ENCODE data around the gene FRMD4B. TPM values are rescaled to one million over a fixed set of nuclear protein-coding genes. Genes with fewer than 3 reads are reported as not detected.
A peak's percentile ranks its signal among the peaks of the same experiment; 100 is the strongest.

FRMD4B gene
- total RNA-seq, 2 donors from 2014 or later = 2.1 to 2.2 TPM

GRCh38 chr3:69304396-69304795 lies 81.5 kb downstream of the FRMD4B start:
- Mint-ChIP-seq H3K36me3 (ENCODE audit: low read depth) (no peaks in the 10 kb centered on the region), H3K4me1 (peaks cover 9% of the 10 kb centered on the region), H3K27me3 (ENCODE audit: insufficient read depth) (peaks cover 14% of the 10 kb centered on the region), H3K27ac (no peak overlapping the region), H3K4me3 (no peak overlapping the region), H3K9me3 (no peaks in the 10 kb centered on the region)
- no peak for TF ChIP-seq CTCF (conservative IDR thresholded peaks at IDR 0.05)
- no peaks in the 10 kb centered on the region for H3K4me1 ChIP-seq (ENCODE audit: control insufficient read depth, insufficient read depth, low read length)
- H3K9ac ChIP-seq (ENCODE audit: extremely low read depth, low read length, poor library complexity, severe bottlenecking) = no peak overlapping the region
- H3K27ac ChIP-seq (ENCODE audit: low read depth, low read length) = no peak overlapping the region
- WGBS, 2 experiments (ENCODE audit: insufficient coverage in 1 of 2, insufficient read length in 1 of 2) = 94% methylated on average over 5 to 6 of the region's 6 CpGs
- H3K36me3 ChIP-seq (ENCODE audit: control insufficient read depth, insufficient read depth, low read length) = no peaks in the 10 kb centered on the region
- no peak overlapping the region for H3K4me3 ChIP-seq (ENCODE audit: low read length)
- DNase-seq = no peak
- H3K27me3 ChIP-seq (ENCODE audit: control insufficient read depth, insufficient read depth, low read length, poor library complexity, severe bottlenecking) = no peaks in the 10 kb centered on the region
- H3K9me3 ChIP-seq (ENCODE audit: control insufficient read depth, low read length) = peaks cover 11% of the 10 kb centered on the region

GRCh38 chr3:69300296-69300695 lies 85.6 kb downstream of the FRMD4B start:
- DNase-seq = no peak
- Mint-ChIP-seq H3K4me3 (no peak overlapping the region), H3K36me3 (ENCODE audit: low read depth) (no peaks in the 10 kb centered on the region), H3K27me3 (ENCODE audit: insufficient read depth) (peaks cover 4% of the 10 kb centered on the region), H3K9me3 (no peaks in the 10 kb centered on the region), H3K27ac (no peak overlapping the region), H3K4me1 (peaks cover 5% of the 10 kb centered on the region)
- 93 to 100% methylated on average over 1 to 2 of the region's 2 CpGs for WGBS, 2 experiments (ENCODE audit: insufficient coverage in 1 of 2, insufficient read length in 1 of 2)
- no peaks in the 10 kb centered on the region for H3K9me3 ChIP-seq (ENCODE audit: control insufficient read depth, low read length)
- H3K4me1 ChIP-seq (ENCODE audit: control insufficient read depth, insufficient read depth, low read length) = no peaks in the 10 kb centered on the region
- no peak overlapping the region for H3K27ac ChIP-seq (ENCODE audit: low read depth, low read length)
- TF ChIP-seq CTCF (conservative IDR thresholded peaks at IDR 0.05) = no peak
- H3K4me3 ChIP-seq (ENCODE audit: low read length) = no peak overlapping the region
- H3K36me3 ChIP-seq (ENCODE audit: control insufficient read depth, insufficient read depth, low read length) = no peaks in the 10 kb centered on the region
- no peaks in the 10 kb centered on the region for H3K27me3 ChIP-seq (ENCODE audit: control insufficient read depth, insufficient read depth, low read length, poor library complexity, severe bottlenecking)
- H3K9ac ChIP-seq (ENCODE audit: extremely low read depth, low read length, poor library complexity, severe bottlenecking) = no peak overlapping the region

GRCh38 chr3:69299344-69299743 lies 86.5 kb downstream of the FRMD4B start:
- WGBS, 2 experiments (ENCODE audit: insufficient coverage in 1 of 2, insufficient read length in 1 of 2) = 89 to 100% methylated on average over 2 to 3 of the region's 3 CpGs
- Histone ChIP-seq H3K27me3 (ENCODE audit: control insufficient read depth, insufficient read depth, low read length, poor library complexity, severe bottlenecking) (no peaks in the 10 kb centered on the region), H3K9ac (ENCODE audit: extremely low read depth, low read length, poor library complexity, severe bottlenecking) (no peak overlapping the region), H3K27ac (ENCODE audit: low read depth, low read length) (no peak overlapping the region), H3K9me3 (ENCODE audit: control insufficient read depth, low read length) (no peaks in the 10 kb centered on the region), H3K4me3 (ENCODE audit: low read length) (no peak overlapping the region), H3K4me1 (ENCODE audit: control insufficient read depth, insufficient read depth, low read length) (no peaks in the 10 kb centered on the region), H3K36me3 (ENCODE audit: control insufficient read depth, insufficient read depth, low read length) (no peaks in the 10 kb centered on the region)
- no peaks in the 10 kb centered on the region for H3K36me3 Mint-ChIP-seq (ENCODE audit: low read depth)
- peaks cover 10% of the 10 kb centered on the region for H3K4me1 Mint-ChIP-seq
- DNase-seq = no peak
- no peak overlapping the region for H3K4me3 Mint-ChIP-seq
- no peaks in the 10 kb centered on the region for H3K9me3 Mint-ChIP-seq
- TF ChIP-seq CTCF (conservative IDR thresholded peaks at IDR 0.05) = peak; percentile 33
- H3K27ac Mint-ChIP-seq = no peak overlapping the region
- H3K27me3 Mint-ChIP-seq (ENCODE audit: insufficient read depth) = peaks cover 4% of the 10 kb centered on the region

Measured in endodermal cell (in vitro differentiated cells).